GM21528 (cell line): Measurements from ENCODE around the gene HCN2.
A peak's percentile ranks its signal among the peaks of the same experiment; 100 is the strongest.
"Not testable (repeated sequence)": the region's sequence is repeated elsewhere in the genome, so short reads cannot be mapped to it uniquely, and the experiment has no call there.

Source experiments
- ATAC-seq: cut with Tn5 transposase; IDR thresholded peaks from one replicate; pipeline ENCODE4 v1.9.1; 2021; ENCODE audit warnings: mild to moderate bottlenecking, moderate library complexity; ENCODE audit not compliant: unreplicated experiment, low FRiP score

Gene HCN2

DNA sequence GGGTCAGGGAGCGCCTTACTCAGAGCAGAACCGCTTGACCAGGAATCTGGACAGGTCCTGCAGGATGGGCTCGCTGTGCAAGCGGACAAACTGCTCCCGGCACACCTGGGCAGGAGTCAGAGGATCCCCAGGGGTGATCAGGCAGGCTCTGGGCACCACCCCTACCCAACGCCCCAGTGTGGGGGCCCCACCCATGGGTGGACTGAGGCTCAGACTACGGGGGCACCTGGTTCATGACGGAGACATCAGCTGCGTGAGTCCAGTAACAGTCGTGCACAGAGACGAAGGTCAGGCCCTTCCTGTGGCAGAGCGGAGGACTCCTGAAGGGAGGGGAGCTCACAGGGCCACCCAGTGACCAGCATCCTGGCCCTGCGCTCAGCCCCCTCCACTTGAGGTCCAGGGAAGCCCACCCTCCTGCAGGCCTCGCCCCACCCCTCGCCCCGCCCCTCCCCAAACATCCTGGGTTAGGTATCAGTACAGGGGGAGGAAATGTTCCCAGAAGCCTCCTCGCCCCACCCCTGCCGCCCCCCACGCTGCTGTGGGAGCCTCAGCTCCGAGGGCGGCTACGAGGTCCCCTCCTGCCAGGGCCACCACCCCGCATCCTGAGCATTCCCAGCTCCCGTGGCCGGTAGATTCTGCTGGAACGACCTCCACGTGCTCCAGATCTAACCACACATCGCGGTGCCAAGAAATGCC lies 28.0 kb downstream of the HCN2 start:
- ATAC-seq = no peak

DNA sequence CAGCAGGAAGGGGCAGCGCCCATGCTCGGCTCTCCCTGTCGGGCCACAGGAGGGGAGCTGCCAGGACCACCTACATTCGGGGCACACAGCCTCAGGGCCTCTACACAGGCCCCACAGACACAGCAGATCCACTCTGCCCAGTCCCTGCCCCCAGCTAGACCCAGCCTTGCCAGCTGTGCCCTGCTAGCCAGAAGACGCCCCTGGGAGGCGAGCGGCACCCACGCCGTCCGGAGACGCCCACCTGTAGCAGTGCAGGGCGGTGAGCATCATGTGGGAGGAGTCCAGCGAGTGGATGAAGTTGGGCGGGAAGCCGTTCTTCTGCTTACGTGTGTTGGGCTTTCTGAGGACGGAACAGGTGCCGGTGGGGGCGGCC lies 28.6 kb downstream of the HCN2 start:
- ATAC-seq = no peak

DNA sequence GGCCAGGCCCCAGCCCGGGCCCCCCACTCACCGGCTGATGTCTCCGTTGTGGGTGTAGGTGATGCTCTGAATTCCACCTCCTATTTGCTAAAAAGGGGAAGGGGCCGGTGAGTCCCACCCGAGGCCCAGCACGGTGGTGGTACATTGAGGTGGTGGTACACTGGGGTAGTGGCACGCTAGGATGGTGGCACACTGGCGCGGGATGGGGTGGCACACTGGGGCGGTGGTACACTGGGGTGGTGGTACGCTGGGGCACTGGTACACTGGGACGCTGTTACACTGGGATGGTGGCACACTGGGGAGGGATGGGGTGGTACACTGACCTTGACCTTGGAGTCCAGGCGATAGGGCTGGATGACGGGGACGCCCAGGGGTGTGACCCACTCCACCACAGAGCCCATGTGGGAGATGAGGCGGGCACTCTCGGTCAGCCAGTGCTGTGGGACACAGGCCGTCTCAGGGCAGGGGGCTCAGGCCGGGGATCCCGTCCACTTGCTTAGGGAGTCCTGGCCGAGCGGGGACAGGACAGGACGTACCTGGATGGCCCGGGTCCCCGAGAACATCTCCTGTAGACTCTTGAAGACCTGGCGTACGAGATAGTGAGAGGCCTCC lies 29.1 kb downstream of the HCN2 start:
- ATAC-seq = no peak

DNA sequence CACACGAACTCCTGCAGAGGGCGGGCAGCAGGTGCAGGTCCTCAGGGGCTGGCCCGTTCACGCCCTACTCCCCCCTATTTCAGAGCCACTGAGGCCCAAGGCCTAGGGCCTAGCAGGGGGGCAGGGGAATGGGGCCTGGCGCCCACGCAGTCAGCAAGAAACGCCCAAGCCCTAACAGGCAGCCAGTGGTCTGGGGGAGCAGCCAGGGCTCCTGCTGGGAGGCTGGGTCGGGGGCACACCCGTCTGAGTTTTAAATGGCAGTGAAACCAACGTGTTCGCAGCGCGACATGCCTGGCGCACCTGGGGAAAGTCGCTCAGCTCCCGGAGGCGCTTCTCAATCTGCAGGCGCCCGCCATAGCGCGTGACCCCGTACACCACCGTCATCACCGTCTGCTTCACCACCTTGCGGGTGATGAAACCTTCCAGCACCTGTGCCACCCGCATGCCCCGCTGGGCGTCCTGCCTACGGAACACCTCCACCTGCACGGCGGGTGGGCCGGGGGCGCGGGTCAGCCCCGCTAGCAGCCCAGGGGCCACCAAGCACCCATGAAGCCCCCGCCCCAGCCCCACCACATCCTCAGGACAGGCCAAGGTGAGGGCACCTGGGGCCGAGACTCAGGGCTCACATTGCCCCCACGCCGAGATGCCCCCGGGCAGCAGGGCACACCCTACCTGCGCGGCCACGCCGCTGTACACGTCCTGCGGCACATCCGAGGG lies 29.8 kb downstream of the HCN2 start:
- no peak for ATAC-seq

DNA sequence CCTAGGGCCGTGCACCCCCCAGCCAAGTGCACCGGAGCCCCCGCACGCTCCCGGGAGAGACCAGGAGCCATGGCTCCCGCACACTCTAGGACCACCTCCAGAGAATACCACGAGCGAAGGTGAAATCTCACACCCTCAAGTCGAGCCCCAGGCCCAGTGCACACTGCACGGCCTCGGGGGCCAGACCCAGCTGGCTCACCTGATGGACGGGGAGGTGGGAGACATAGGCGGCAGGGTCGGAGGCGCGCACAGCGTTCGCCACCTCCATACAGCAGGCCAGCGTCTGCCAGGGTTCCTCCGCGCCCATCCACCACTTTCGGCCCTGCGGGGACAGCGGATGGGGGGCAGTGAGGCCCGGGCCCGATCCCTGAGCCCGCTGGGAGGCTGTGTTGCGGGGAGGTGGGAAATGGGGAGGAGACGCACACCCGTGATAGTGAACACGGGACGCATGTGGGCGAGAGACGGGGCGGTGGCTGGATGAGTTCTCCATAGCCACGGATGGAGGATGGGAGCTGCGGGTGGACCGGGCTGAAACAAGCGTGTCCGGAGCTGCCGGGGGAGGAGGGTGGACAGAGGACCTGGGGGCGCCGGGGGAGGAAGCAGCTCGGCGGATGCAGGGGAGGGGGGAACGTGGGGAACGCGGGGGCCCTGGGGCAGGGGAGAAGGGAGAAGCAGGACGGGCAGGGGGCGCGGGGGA lies 30.6 kb downstream of the HCN2 start:
- no peak for ATAC-seq

DNA sequence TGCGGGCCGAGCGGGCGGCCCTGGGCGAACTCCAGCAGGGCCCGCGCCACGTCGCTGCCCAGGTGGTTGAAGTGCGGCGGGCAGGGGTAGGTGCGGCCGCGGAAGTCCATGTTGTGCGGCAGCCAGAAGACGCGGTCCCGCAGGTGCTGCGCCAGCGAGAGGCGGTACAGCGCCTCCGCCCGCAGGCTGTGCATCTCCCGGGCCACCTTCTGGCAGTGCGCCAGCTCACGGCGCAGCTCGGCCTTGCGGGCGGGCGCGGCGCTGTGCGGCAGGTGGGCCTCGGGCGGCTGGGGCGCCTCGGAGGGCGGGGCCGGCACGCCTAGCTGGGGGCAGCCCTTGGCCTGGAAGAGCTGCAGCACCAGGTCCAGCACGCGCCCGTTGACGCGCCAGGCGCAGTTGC lies 31.5 kb downstream of the HCN2 start:
- ATAC-seq = not testable (repeated sequence)

DNA sequence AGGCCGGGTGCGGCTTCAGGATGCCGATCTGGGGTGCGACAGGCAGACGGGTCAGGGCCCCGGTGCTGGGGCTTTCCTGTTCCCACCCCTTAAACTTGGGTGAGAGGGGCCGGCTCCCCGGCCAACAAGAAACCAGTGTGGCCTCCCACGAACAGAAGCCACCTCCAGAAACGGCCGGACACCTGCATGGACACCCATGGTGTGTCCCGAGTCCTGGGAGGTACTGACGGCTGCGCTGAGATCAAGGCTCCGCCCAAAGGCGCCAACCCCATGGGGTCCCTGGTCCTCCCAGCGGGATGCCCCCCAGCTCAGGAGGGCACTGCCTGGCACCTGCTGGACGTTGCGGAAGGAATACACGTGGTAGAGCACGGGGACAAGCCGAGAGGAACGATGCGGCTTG lies 32.1 kb downstream of the HCN2 start:
- ATAC-seq = no peak

DNA sequence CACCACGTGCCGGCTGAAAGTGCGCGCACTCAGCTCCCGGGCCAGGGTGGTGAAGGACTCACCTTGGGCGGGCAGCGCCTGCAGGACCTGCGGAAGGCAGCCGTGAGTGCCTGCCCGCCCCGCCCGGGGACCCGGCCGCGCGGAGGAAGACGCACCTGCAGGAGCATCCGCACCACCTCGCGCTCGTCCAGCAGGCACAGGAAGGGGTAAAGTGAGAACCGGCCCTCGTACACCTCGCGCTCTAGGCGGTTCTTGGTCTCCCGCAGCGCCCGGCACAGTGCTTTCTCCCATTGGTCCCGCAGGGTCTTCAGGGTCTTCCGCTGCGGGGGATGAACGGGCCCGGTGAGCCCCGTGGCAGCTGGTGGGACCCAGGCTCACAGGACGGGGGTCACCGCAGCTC lies 33.0 kb downstream of the HCN2 start:
- no peak for ATAC-seq

DNA sequence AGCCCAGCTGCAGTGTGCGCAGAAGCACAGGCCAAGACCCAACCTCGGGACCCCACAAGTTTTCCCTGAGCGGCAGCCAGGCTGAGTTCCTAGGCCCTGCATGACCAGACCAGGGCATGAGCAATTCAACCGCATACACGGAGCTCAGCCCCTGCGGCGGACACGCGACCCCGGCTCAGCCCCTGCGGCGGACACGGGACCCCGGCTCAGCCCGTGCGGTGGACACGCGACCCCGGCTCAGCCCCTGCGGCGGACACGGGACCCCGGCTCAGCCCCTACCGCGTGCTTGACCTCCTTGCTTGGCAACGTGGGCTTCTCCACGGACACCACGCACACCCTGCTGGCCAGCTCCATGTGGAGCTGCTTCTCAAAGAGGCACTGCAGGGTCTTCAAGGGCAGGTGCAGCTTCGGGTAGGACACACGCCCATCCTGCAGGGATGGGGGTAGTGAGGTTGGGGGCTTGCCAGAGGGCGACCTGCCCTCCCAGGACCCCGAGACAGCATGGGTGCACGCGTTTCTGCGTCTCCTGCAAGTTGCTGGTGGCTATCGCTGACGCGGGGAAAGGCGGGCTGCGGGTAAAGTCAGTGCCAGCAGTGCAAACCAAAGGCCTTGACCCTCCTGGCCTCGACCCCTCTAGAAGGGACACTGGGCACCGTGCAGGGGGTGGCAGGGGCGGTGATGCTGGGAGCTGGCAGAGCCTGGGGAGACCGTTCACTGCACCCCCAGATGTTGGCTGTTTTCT lies 33.7 kb downstream of the HCN2 start:
- ATAC-seq = no peak

DNA sequence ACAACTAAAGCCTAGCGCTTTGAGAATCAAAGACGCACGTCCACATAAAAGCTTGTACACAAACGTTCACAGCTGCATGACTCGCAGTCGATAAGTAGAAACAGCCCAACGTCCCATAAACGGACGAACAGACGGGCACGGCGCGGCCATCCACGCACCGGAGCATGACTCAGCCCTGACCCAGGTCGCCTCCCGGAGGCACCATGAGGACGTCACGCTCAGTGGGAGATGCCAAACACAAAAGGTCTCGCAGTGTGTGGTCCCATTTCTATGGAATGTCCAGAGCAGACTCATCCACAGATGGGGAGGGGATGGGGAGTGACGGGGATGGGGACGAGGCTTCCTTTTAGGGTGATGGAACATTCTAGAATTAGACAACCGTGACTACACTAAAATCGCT lies 34.3 kb downstream of the HCN2 start:
- ATAC-seq = no peak

DNA sequence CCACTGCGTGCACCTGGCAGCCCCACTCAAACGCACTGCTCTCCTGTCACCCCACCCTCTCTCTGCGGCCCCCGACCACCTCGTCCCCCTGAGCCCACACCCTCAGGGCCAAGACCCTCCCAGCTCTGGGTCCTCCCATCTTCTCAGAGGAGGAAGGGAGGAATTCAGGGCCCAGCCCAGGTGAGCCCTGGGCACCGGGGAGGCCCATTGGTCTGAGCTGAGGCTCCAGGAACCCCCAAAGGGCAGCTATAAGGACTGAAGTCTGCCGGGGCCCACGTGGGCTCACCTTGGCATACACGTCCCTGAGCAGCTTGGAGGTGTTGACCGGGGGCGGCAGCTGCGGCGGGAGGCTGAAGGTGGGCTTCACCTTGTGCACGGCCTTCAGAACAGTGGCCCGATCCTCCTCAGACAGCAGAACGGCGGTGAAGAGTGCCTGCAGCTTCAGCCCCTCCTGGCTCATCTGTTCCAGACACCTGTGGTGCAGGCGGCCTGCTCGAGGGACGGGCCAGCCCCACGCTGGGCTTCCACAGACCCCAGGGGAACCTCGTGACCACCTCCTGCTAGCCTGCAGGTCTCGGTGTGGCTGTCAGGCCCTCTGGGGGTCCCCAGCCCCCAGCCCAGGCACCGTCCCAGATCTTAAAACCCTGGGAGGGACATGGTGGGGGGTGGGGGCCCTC lies 34.9 kb downstream of the HCN2 start:
- ATAC-seq = no peak

DNA sequence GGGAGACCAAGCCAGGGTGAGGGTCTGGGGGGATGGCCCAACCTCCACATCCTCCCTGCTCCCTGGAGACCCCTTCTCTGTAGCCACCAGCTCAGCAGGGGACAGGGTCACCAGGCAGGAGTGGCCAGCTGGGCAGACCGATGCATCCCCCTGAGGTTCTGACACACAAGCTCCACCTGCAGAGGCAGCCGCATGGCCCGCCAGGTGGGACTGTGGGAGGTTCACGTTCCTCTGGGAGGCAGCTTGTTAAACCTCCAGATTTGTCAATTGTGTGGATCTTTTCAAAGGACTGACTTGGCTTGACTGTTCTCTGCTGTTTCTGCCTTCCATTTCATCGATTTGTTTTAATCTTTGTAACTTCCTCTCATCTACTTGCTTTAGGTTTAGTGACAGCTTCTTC lies 35.6 kb downstream of the HCN2 start:
- no peak for ATAC-seq

DNA sequence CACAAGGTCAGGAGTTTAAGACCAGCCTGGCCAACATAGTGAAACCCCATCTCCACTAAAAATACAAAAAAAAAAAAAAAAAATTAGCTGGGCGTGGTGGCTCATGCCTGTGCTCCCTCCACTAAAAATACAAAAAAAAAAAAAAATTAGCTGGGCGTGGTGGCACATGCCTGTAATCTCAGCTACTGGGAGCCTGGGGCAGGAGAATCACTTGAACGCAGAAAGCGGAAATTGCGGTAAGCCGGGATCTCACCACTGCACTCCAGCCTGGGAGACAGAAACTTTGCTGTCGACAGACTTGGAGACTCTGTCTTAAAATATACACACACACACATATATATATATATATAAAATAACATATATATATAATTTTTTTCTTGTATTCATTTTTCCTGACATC lies 36.9 kb downstream of the HCN2 start:
- not testable (repeated sequence) for ATAC-seq

DNA sequence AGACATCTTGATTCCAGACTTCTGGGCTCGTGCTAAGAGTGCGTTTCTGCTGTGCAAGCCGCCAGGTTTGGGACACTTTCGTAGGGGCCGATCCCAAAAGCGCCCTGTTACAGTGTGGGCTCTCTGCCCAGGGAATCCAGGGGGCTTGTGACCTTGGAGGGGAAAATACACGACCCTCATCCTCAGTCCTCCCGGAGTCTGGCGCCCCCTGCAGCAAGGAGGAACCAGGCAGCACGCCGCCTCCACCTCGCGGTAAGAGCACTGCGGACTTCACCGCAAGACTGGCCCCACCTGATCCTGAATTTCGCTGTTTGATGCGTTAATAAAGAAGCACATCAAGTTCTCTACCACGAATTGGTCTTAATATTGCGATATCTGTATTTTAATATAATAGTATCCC lies 38.5 kb downstream of the HCN2 start:
- no peak for ATAC-seq

DNA sequence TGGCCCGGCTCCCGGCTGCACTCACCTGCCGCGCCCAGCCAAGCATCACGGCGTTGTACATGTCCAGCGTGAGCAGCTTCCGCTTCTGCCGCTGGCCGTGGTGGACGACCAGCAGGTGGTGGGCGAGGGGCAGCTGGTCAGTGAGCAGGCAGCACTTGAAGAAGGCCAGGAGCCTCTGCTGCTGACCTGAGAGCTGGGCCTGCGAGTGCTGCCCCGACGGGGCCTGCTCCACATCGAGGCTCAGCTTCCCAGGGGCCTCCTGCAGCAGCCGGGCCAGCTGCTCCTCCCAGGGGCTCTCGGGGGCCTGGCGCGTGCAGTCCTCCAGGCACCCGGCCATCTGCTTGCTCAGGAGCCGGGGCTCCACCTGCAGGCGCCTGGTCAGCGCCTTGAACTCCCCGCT lies 39.8 kb downstream of the HCN2 start:
- not testable (repeated sequence) for ATAC-seq

DNA sequence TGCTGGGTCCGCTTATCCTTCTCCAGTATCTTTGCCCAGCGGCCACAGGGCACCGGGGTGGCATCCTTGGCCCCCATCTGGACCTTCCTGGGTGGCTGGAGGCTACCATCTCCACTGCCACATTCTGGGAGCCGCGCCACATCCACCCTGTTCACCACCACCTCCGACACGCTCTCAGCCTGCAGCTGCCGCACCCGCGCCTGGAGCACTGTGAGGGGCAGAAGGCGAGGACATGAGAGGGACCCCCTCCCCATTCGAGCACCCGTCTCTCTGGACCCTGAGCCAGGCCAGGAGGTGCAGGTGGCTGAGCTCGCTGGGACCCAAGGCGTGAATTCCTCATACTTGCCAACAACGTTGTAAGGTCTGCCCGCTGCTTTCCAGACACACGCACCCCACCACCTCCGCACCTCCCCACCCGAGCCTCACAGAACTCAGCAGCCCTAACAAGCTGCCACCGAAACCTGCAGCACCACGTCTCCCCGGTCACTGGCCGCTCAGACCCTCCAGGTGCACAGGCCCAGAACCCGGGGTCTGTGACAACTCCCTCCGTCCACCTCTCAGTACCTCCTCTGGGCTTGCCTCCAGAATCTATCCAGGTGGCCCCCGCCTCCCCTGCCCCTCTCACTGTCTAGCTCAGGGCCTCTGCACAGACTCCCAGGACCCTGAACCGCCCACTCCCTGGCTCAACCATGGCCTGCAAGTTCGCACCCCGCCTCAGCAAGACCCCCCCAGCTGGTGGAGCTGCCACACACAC lies 40.5 kb downstream of the HCN2 start:
- ATAC-seq = no peak

DNA sequence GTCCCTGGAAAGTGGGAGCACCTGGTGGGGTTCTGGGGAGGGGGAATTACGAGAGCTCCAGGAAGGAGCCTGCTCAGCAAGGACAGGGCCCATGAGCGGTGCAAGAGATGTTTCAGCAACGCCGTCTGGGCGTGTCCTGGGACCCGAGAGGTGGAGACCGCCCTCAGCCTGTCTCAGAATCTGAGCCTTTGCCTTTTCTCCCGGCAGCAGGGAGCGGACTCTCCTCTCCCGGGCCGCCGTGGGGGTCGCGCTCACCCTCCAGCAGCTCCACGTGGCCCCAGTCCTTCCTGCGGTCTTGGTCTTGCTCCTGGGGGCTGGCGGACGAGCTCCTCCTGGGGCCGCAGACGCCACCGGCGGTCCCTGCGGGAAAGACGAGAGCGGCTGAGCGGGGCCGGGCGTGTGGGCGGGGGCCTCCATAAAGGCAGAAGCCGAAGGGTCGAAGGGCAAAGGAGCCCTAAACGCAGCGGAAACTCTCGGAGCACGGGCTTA lies 42.9 kb downstream of the HCN2 start:
- ATAC-seq = peak; percentile 26

DNA sequence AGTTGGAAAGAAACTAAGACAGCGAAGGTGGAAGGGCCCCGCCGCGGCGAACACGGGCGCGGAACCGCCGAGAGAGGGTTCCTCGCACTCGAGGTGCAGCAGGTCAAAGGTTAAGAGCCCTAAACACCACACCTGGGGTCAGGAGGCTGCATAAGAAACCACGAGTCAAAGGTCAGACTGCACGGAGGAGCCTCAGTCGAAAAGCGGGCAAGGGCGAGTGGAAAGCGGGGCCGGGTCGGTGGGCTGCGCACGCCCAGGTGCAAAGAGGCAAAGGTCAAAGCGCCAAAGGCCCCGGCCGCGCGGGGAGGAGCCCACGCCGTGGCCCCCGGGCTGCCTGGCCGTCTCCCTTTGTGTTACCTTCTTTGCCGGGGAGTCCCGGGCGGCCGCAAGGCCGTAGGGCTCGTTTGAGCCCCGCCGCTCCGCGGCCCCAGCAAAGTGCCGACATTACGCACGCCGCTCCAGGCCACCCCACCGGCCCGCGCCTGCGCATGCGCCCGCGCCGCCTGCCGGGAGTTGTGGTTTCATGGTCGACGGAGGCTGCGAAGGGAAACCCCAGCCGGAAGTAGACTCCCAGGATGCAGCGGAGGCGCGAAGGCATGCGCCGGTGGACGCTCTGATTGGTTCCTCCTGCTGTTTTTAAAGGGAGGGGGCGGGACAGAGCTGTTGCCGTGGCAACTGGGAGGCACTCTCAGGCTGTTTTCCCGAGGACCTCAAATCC lies 43.5 kb downstream of the HCN2 start, which contains the start of gene POLRMT:
POLRMT (minus strand) TSS at position 470 of the 718 bp plus-strand sequence; CDS start at position 445, 25 bp downstream.
- peak; percentile 71 for ATAC-seq
